Smooth muscle cell (in vitro differentiated cells): ENCODE results near the gene PRKN. TPM values are rescaled to one million over a fixed set of nuclear protein-coding genes. Genes with fewer than 3 reads are reported as not detected.

Experiments used
- DNase-seq: peaks from one replicate; lab custom pipeline; 2025; ENCODE audit not compliant: unreplicated experiment; lab: John Stamatoyannopoulos, UW
- H2AFZ ChIP-seq: fragments of 200-600 bp; sonication (generic); 2 replicates; pipeline ENCODE4 v1.6.0; 2016; ENCODE audit warnings: antibody characterized with exemption, low read depth, mild to moderate bottlenecking
- H3F3A ChIP-seq: fragments of 200-600 bp; sonication (generic); 2 replicates; pipeline ENCODE4 v1.6.0; 2017; ENCODE audit warnings: antibody characterized with exemption, low read depth
- H3K27ac ChIP-seq: fragments of 200-600 bp; sonication (generic); 2 replicates; pipeline ENCODE4 v1.5.1; 2016; ENCODE audit warnings: low read depth, mild to moderate bottlenecking
- H3K27me3 ChIP-seq: fragments of 200-600 bp; sonication (generic); 2 replicates; pipeline ENCODE4 v1.6.1; 2016; ENCODE audit warnings: low read depth, mild to moderate bottlenecking
- H3K36me3 ChIP-seq: fragments of 200-600 bp; sonication (generic); 2 replicates; pipeline ENCODE4 v1.5.1; 2016; ENCODE audit warnings: low read depth
- H3K4me1 ChIP-seq: fragments of 200-600 bp; sonication (generic); 2 replicates; pipeline ENCODE4 v1.5.1; 2016; ENCODE audit warnings: low read depth
- H3K4me2 ChIP-seq: fragments of 200-600 bp; sonication (generic); 2 replicates; pipeline ENCODE4 v1.6.0; 2016; ENCODE audit warnings: mild to moderate bottlenecking
- H3K4me3 ChIP-seq: fragments of 200-600 bp; sonication (generic); 2 replicates; pipeline ENCODE4 v1.5.1; 2016; ENCODE audit warnings: mild to moderate bottlenecking
- H3K79me2 ChIP-seq: fragments of 200-600 bp; sonication (generic); 2 replicates; pipeline ENCODE4 v1.6.0; 2016; ENCODE audit warnings: low read depth, mild to moderate bottlenecking
- H3K9ac ChIP-seq: fragments of 200-600 bp; sonication (generic); 2 replicates; pipeline ENCODE4 v1.6.0; 2016; ENCODE audit warnings: low read depth
- H3K9me3 ChIP-seq: fragments of 200-600 bp; sonication (generic); replicated peaks from 2 replicates; pipeline ENCODE4 v1.5.1; 2016; ENCODE audit warnings: low read depth
- H4K20me1 ChIP-seq: fragments of 200-600 bp; sonication (generic); 2 replicates; pipeline ENCODE4 v1.6.0; 2016; ENCODE audit warnings: low read depth
- WGBS: methylation state at CpG from one replicate; pipeline ENCODE4 v1.1.7; 2016; ENCODE audit warnings: low lambda C conversion rate; 5-methylcytosine and 5-hydroxymethylcytosine counted together
- polyA plus RNA-seq: library from polyadenylated mRNA; unstranded; fragments of >200 nt; fragmentation: Nextera tagmentation; extraction: Ambion mirVana; gene quantifications from 2 replicates; pipeline ENCODE4 v1.2.1, GENCODE V29; 2016
- total RNA-seq: library from RNA; depleted of rRNA; stranded (reverse); fragments of >200 nt; gene quantifications from 2 replicates; pipeline ENCODE4 v1.2.3, GENCODE V29; 2014
- TF ChIP-seq, protein P1 (sequence below): fragments of 200-600 bp; sonication (generic); IDR thresholded peaks from 2 replicates; pipeline ENCODE4 v1.5.1; 2017; ENCODE audit warnings: borderline replicate concordance, mild to moderate bottlenecking, antibody characterized with exemption; ENCODE audit not compliant: insufficient read depth, poor library complexity, severe bottlenecking

PRKN gene
- total and polyA plus RNA-seq, 2 experiments from 2014 or later, result 0.81 to 5.1 TPM

DNA sequence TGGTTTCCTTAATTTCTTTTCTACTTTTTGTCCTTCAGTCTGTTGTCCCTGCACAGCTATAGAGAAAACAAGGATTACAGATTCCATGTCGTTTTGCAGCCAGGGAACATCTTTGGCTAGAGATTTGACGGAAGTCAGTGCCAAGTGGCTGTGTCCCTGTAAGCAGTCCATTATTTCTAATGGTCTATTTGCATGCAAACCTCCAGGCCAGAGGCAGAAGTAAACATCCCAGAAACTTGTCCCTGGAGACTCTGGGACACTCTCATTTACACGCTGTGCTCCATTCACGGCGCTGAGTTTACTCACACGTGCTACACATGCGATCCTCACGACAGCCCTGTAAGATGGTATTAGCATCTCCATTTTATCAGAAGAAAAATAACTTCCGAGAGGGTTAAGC lies 355.5 kb downstream of the PRKN start:
- H3K79me2 ChIP-seq, result no peaks in the 10 kb centered on the region
- no peaks in the 10 kb centered on the region for H3F3A ChIP-seq
- no peak for DNase-seq
- no peak overlapping the region for H2AFZ ChIP-seq
- H3K27me3 ChIP-seq, result no peaks in the 10 kb centered on the region
- H3K4me3 ChIP-seq, result no peak overlapping the region
- H3K27ac ChIP-seq, result no peak overlapping the region
- no peak overlapping the region for H3K9ac ChIP-seq
- WGBS, result 79% methylated on average over 9 of the region's 9 CpGs
- H4K20me1 ChIP-seq, result no peaks in the 10 kb centered on the region
- no peaks in the 10 kb centered on the region for H3K4me1 ChIP-seq
- no peak overlapping the region for H3K4me2 ChIP-seq
- no peaks in the 10 kb centered on the region for H3K9me3 ChIP-seq
- TF ChIP-seq, protein P1, sequence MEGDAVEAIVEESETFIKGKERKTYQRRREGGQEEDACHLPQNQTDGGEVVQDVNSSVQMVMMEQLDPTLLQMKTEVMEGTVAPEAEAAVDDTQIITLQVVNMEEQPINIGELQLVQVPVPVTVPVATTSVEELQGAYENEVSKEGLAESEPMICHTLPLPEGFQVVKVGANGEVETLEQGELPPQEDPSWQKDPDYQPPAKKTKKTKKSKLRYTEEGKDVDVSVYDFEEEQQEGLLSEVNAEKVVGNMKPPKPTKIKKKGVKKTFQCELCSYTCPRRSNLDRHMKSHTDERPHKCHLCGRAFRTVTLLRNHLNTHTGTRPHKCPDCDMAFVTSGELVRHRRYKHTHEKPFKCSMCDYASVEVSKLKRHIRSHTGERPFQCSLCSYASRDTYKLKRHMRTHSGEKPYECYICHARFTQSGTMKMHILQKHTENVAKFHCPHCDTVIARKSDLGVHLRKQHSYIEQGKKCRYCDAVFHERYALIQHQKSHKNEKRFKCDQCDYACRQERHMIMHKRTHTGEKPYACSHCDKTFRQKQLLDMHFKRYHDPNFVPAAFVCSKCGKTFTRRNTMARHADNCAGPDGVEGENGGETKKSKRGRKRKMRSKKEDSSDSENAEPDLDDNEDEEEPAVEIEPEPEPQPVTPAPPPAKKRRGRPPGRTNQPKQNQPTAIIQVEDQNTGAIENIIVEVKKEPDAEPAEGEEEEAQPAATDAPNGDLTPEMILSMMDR, result no peak
- no peaks in the 10 kb centered on the region for H3K36me3 ChIP-seq

DNA sequence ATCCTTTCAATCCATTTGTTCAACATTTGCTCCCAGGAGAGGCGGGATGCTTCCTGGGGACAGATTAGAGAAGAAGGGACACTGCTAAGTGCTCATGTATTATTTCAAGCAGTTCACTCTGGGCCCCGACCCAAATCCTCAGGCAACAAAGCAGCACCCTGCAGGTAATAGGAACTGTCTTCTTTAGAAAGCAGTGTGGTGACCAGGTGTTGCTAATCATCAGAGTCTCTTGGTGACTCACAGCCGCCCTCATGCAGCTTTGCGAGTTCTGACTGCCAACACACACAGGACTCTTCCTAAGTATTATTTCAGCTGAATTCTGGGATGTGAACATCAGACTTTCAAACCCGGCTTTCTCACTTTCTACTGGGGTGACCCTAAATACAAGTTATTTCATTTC lies 356.4 kb downstream of the PRKN start:
- Histone ChIP-seq H3K9ac (no peak overlapping the region), H3K79me2 (no peaks in the 10 kb centered on the region), H2AFZ (no peak overlapping the region), H3K4me1 (no peaks in the 10 kb centered on the region), H3K27me3 (no peaks in the 10 kb centered on the region), H3F3A (no peaks in the 10 kb centered on the region), H3K9me3 (no peaks in the 10 kb centered on the region), H3K4me2 (no peak overlapping the region), H3K36me3 (no peaks in the 10 kb centered on the region), H3K27ac (no peak overlapping the region), H3K4me3 (no peak overlapping the region), H4K20me1 (no peaks in the 10 kb centered on the region)
- DNase-seq, result no peak
- TF ChIP-seq, protein P1, result no peak
- 84% methylated on average over 5 of the region's 5 CpGs for WGBS

DNA sequence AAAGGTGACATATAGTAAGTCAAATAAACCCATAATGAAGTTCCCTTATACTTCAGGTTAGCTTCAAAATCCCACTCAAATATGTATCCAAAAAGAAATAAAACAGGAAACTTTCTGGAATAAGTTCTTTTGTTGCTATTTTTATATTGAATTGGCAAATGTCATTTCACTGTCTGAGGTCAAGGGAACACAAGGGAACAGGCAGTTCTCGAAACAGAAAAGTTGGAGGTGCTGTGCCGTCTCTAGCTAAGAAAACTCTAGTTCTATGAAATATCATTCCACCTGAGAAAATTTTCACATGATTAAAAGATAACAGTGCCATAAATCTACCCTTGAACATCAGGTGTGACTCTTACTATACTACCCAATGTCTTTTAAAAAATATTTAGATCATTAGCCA lies 358.5 kb downstream of the PRKN start:
- H3K36me3 ChIP-seq, result no peaks in the 10 kb centered on the region
- no peak overlapping the region for H3K9ac ChIP-seq
- H3F3A ChIP-seq, result no peaks in the 10 kb centered on the region
- H3K4me3 ChIP-seq, result no peak overlapping the region
- H3K4me1 ChIP-seq, result no peaks in the 10 kb centered on the region
- H4K20me1 ChIP-seq, result no peaks in the 10 kb centered on the region
- H2AFZ ChIP-seq, result no peak overlapping the region
- no peak for DNase-seq
- no peak overlapping the region for H3K4me2 ChIP-seq
- 93% methylated on average over 2 of the region's 2 CpGs for WGBS
- no peak overlapping the region for H3K27ac ChIP-seq
- no peaks in the 10 kb centered on the region for H3K9me3 ChIP-seq
- TF ChIP-seq, protein P1, result no peak
- H3K27me3 ChIP-seq, result no peaks in the 10 kb centered on the region
- no peaks in the 10 kb centered on the region for H3K79me2 ChIP-seq

DNA sequence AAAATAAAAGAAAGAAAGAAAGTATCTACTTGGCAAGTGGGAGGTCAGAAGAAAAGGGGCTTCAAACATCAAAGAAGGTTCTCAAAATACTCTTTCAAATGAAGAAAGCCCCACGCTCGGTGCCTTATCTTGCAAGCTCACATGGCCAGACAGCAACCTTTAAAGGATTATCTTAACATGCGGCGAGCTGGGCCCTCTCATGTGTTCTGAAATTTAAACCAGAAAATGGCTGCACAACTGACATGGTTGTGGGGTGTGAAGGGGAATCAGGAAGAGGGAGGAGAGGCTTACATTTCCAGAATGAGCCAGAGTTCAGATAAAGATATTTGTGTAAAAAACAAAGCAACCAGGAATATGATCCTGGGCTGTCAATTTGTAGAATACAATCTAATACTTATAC lies 363.1 kb downstream of the PRKN start:
- Histone ChIP-seq H3K4me3 (no peak overlapping the region), H3K4me2 (no peak overlapping the region), H3K9ac (no peak overlapping the region), H2AFZ (no peak overlapping the region), H3K9me3 (no peaks in the 10 kb centered on the region), H3K27me3 (no peaks in the 10 kb centered on the region), H3F3A (no peaks in the 10 kb centered on the region), H3K27ac (no peak overlapping the region), H3K4me1 (peaks cover 3% of the 10 kb centered on the region), H3K79me2 (no peaks in the 10 kb centered on the region), H3K36me3 (no peaks in the 10 kb centered on the region), H4K20me1 (no peaks in the 10 kb centered on the region)
- TF ChIP-seq, protein P1, result no peak
- no peak for DNase-seq
- WGBS, result 50% methylated on average over 4 of the region's 4 CpGs
